HepG2 (cell line): ENCODE measurements around the gene DNAL4. TPM values are rescaled to one million over a fixed set of nuclear protein-coding genes. Genes with fewer than 3 reads are reported as not detected.

ENCODE experiments used
- CAMTA2 ChIP-seq: sonication (generic); formaldehyde crosslinking; IDR thresholded peaks from 2 replicates; pipeline ENCODE4 v1.4.0; 2020; ENCODE audit warnings: mild to moderate bottlenecking, missing genetic modification reagents, borderline replicate concordance
- GLI4 ChIP-seq: sonication (generic); formaldehyde crosslinking; IDR thresholded peaks from 2 replicates; pipeline ENCODE4 v1.5.1; 2020; ENCODE audit warnings: missing genetic modification reagents, mild to moderate bottlenecking, moderate library complexity, borderline replicate concordance
- HMG20A ChIP-seq: IDR thresholded peaks from 2 replicates; pipeline ENCODE4 v1.6.1; 2016; ENCODE audit warnings: borderline replicate concordance
- KAT2B ChIP-seq: fragments of 150-350 bp; IDR thresholded peaks from 2 replicates; pipeline ENCODE4 v1.6.1; 2014; ENCODE audit warnings: low read depth, low read length, borderline replicate concordance
- KLF16 ChIP-seq, 2 experiments: sonication (generic) in 1 of 2; formaldehyde crosslinking in 1 of 2; IDR thresholded peaks; 2 replicates each; pipeline versions ENCODE4 v1.6.1 to v1.8.0; 2016 to 2023; ENCODE audit warnings: missing genetic modification reagents in 2 of 2, missing compliant biosample characterization in 1 of 2
- PRPF4 ChIP-seq: fragments of 200-400 bp; formaldehyde crosslinking; IDR thresholded peaks from 2 replicates; pipeline ENCODE4 v1.6.1; 2016; ENCODE audit warnings: low read length, low read depth; ENCODE audit not compliant: poor library complexity, severe bottlenecking
- RFX1 ChIP-seq: fragments of 450-650 bp; IDR thresholded peaks from 2 replicates; pipeline ENCODE4 v1.6.1; 2017
- SKI ChIP-seq: fragments of 450-650 bp; IDR thresholded peaks from one replicate; pipeline ENCODE4 v1.6.1; 2018; ENCODE audit warnings: mild to moderate bottlenecking; ENCODE audit not compliant: partially characterized antibody
- SRY ChIP-seq: sonication (generic); formaldehyde crosslinking; IDR thresholded peaks from 2 replicates; pipeline ENCODE4 v1.8.0; 2022; ENCODE audit warnings: mild to moderate bottlenecking, missing genetic modification reagents
- SUZ12 ChIP-seq: fragments of 150-350 bp; IDR thresholded peaks from 2 replicates; pipeline ENCODE4 v1.6.1; 2014; ENCODE audit warnings: low read depth, low read length
- ZBTB20 ChIP-seq: sonication (generic); formaldehyde crosslinking; IDR thresholded peaks from 2 replicates; pipeline ENCODE4 v1.8.1; 2023; ENCODE audit warnings: missing genetic modification reagents, low read depth, mild to moderate bottlenecking, borderline replicate concordance
- ZMYM2 ChIP-seq: sonication (generic); formaldehyde crosslinking; IDR thresholded peaks from 2 replicates; pipeline ENCODE4 v1.8.0; 2022; ENCODE audit warnings: mild to moderate bottlenecking, missing genetic modification reagents
- ZNF260 ChIP-seq: sonication (generic); formaldehyde crosslinking; IDR thresholded peaks from 2 replicates; pipeline ENCODE4 v1.4.0; 2020; ENCODE audit warnings: missing genetic modification reagents, low read depth, mild to moderate bottlenecking, borderline replicate concordance
- ZNF33A ChIP-seq: sonication (generic); formaldehyde crosslinking; IDR thresholded peaks from 2 replicates; pipeline ENCODE4 v1.5.1; 2020; ENCODE audit warnings: missing genetic modification reagents, mild to moderate bottlenecking, moderate library complexity, borderline replicate concordance
- ZNF441 ChIP-seq: sonication (generic); formaldehyde crosslinking; IDR thresholded peaks from 2 replicates; pipeline ENCODE4 v1.7.0; 2021; ENCODE audit warnings: missing genetic modification reagents, borderline replicate concordance
- ZNF563 ChIP-seq: sonication (generic); formaldehyde crosslinking; IDR thresholded peaks from 2 replicates; pipeline ENCODE4 v1.8.0; 2022; ENCODE audit warnings: mild to moderate bottlenecking, moderate library complexity, missing genetic modification reagents
- polyA plus RNA-seq, 8 experiments: library from polyadenylated mRNA; depleted of rRNA in 3 of 8; stranded (reverse) in 7 of 8; unstranded in 1 of 8; fragments of >200 nt; fragmentation: Illumina TruSeq in 4 of 8; extraction: Trizol in 4 of 8; gene quantifications; 2 replicates each; pipeline versions ENCODE4 v1.2.1 to v1.2.3, GENCODE V29; 2011 to 2016; ENCODE audit warnings: low read depth in 4 of 8, missing spikeins in 1 of 8, mixed read lengths in 1 of 8; ENCODE audit not compliant: insufficient read depth in 1 of 8
- total RNA-seq, 5 experiments: library from RNA; depleted of rRNA; stranded (reverse); fragments of >200 nt; fragmentation: Illumina TruSeq; extraction: Trizol; gene quantifications; 2 replicates each; pipeline ENCODE4 v1.2.3, GENCODE V29; 2016; ENCODE audit warnings: low read depth in 1 of 5
- TF ChIP-seq, protein P1 (sequence below): sonication (generic); formaldehyde crosslinking; IDR thresholded peaks from 2 replicates; pipeline ENCODE4 v1.4.0; 2020; ENCODE audit warnings: missing genetic modification reagents, borderline replicate concordance
- TF ChIP-seq, protein P2 (sequence below): IDR thresholded peaks from 2 replicates; pipeline ENCODE4 v1.6.1; 2016
- TF ChIP-seq, protein P3 (sequence below): sonication (generic); formaldehyde crosslinking; IDR thresholded peaks from 2 replicates; pipeline ENCODE4 v1.5.0; 2020; ENCODE audit warnings: missing genetic modification reagents
- TF ChIP-seq, protein P4 (sequence below): IDR thresholded peaks from 2 replicates; pipeline ENCODE4 v1.6.1; 2016; ENCODE audit warnings: mild to moderate bottlenecking, missing biosample characterization, missing genetic modification reagents
- TF ChIP-seq, protein P5 (sequence below): sonication (generic); formaldehyde crosslinking; IDR thresholded peaks from 2 replicates; pipeline ENCODE4 v1.8.0; 2022; ENCODE audit warnings: low read depth, missing genetic modification reagents
- TF ChIP-seq, protein P6 (sequence below): sonication (generic); formaldehyde crosslinking; IDR thresholded peaks from 2 replicates; pipeline ENCODE4 v1.4.0; 2020; ENCODE audit warnings: mild to moderate bottlenecking, missing genetic modification reagents

The DNAL4 gene
- total and polyA plus RNA-seq, 2 of the 13 experiments (the other 11 are each of a cell fraction or from before 2014, with no cell fraction given): 8.0 to 10.7 TPM

DNA sequence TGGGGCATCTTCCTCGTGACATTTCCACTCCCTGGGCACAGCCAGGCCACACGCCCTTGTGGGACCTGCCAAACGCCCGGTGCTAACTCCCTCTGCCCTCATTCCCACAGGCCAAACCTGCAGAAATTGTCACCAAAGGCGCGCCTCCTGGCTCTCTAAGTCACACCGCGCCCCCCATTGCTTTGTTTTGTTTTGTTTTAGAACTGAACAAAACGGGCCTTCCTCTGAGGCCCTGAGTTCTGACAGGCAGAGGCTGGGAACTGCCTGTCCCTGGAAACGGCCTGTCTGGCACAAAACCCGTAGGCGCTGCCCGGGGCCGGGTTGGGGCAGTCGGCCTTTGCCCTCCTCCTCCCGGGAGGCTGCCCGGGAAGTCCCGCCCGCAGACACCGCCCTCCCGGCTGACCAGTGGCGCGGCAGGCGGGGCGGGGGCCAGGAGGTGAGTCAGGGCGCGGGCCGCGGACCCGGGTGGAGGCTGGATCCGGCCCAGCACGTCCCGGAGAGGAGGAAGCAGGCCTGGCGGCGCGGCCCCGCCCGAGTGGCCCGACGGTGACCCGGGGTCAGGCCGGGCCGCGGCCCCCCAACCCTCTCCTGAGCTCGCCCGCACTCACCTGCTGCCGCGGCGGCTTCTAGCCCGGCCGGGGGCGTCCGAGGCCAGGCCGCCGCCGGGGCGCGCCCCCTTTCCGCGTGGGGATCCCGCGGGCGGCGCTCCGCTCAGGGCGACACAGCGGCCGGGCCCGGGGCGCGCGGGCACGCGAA lies 38.6 kb downstream of the DNAL4 start (continued):
- TF ChIP-seq, protein P1, sequence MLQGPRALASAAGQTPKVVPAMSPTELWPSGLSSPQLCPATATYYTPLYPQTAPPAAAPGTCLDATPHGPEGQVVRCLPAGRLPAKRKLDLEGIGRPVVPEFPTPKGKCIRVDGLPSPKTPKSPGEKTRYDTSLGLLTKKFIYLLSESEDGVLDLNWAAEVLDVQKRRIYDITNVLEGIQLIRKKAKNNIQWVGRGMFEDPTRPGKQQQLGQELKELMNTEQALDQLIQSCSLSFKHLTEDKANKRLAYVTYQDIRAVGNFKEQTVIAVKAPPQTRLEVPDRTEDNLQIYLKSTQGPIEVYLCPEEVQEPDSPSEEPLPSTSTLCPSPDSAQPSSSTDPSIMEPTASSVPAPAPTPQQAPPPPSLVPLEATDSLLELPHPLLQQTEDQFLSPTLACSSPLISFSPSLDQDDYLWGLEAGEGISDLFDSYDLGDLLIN (CRISPR knock-in tag): no peak
- TF ChIP-seq RFX1: no peak
- no peak for TF ChIP-seq PRPF4
- TF ChIP-seq, protein P2, sequence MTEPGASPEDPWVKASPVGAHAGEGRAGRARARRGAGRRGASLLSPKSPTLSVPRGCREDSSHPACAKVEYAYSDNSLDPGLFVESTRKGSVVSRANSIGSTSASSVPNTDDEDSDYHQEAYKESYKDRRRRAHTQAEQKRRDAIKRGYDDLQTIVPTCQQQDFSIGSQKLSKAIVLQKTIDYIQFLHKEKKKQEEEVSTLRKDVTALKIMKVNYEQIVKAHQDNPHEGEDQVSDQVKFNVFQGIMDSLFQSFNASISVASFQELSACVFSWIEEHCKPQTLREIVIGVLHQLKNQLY: peak; percentile 62
- no peak for TF ChIP-seq KAT2B
- no peak for TF ChIP-seq ZNF260 (CRISPR knock-in tag)
- TF ChIP-seq, protein P3, sequence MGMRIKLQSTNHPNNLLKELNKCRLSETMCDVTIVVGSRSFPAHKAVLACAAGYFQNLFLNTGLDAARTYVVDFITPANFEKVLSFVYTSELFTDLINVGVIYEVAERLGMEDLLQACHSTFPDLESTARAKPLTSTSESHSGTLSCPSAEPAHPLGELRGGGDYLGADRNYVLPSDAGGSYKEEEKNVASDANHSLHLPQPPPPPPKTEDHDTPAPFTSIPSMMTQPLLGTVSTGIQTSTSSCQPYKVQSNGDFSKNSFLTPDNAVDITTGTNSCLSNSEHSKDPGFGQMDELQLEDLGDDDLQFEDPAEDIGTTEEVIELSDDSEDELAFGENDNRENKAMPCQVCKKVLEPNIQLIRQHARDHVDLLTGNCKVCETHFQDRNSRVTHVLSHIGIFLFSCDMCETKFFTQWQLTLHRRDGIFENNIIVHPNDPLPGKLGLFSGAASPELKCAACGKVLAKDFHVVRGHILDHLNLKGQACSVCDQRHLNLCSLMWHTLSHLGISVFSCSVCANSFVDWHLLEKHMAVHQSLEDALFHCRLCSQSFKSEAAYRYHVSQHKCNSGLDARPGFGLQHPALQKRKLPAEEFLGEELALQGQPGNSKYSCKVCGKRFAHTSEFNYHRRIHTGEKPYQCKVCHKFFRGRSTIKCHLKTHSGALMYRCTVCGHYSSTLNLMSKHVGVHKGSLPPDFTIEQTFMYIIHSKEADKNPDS (CRISPR knock-in tag): no peak
- peak; percentile 90 for TF ChIP-seq SKI
- TF ChIP-seq ZNF563: peak; percentile 99; the same call in 1 of the 2 replicates
- TF ChIP-seq, protein P4, sequence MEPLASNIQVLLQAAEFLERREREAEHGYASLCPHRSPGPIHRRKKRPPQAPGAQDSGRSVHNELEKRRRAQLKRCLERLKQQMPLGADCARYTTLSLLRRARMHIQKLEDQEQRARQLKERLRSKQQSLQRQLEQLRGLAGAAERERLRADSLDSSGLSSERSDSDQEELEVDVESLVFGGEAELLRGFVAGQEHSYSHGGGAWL (CRISPR knock-in tag): peak; percentile 63; the same call in 1 of the 2 replicates
- no peak for TF ChIP-seq ZBTB20 (CRISPR knock-in tag)
- TF ChIP-seq GLI4: 0 out of 2 replicates have a peak, but pooled peaks have one; percentile 50
- TF ChIP-seq ZNF33A (CRISPR knock-in tag): no peak
- 0 out of 2 replicates have a peak, but pooled peaks have one; percentile 79 for TF ChIP-seq SRY (CRISPR knock-in tag)
- TF ChIP-seq, protein P5, sequence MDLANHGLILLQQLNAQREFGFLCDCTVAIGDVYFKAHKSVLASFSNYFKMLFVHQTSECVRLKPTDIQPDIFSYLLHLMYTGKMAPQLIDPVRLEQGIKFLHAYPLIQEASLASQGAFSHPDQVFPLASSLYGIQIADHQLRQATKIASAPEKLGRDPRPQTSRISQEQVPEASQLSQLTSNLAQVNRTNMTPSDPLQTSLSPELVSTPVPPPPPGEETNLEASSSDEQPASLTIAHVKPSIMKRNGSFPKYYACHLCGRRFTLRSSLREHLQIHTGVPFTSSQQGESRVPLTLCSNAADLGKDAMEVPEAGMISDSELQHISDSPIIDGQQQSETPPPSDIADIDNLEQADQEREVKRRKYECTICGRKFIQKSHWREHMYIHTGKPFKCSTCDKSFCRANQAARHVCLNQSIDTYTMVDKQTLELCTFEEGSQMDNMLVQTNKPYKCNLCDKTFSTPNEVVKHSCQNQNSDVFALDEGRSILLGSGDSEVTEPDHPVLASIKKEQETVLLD (CRISPR knock-in tag): peak; percentile 92
- peak; percentile 32; the same call in 1 of the 2 replicates for TF ChIP-seq CAMTA2 (CRISPR knock-in tag)
- 0 out of 4 replicates have a peak, but pooled peaks of 1 of the 2 experiments have one; percentile 53 for TF ChIP-seq KLF16 (CRISPR knock-in tag; IDR thresholded peaks at IDR 0.05)
- peak; percentile 24; the same call in 1 of the 2 replicates for TF ChIP-seq HMG20A
- TF ChIP-seq, protein P6, sequence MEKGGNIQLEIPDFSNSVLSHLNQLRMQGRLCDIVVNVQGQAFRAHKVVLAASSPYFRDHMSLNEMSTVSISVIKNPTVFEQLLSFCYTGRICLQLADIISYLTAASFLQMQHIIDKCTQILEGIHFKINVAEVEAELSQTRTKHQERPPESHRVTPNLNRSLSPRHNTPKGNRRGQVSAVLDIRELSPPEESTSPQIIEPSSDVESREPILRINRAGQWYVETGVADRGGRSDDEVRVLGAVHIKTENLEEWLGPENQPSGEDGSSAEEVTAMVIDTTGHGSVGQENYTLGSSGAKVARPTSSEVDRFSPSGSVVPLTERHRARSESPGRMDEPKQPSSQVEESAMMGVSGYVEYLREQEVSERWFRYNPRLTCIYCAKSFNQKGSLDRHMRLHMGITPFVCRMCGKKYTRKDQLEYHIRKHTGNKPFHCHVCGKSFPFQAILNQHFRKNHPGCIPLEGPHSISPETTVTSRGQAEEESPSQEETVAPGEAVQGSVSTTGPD (CRISPR knock-in tag): no peak
- TF ChIP-seq ZNF441 (CRISPR knock-in tag): peak; percentile 91
- peak; percentile 81 for TF ChIP-seq ZMYM2 (CRISPR knock-in tag)
- no peak for TF ChIP-seq SUZ12
